ENCODE results near the gene MRM2. TPM values are rescaled to one million over a fixed set of nuclear protein-coding genes. Genes with fewer than 3 reads are reported as not detected.

The MRM2 gene
- polyA plus RNA-seq, 2 of the 4 experiments (the other 2 are of a cell fraction): 35.6 to 44.0 TPM

GRCh38 chr7:2199956-2200583, 41.9 kb downstream of the MRM2 start:
- ChIA-PET CTCF (interaction anchor here (3.2 kb wide), 1 partner anchor 9 kb away, joined by 13 read pairs; no protein-coding TSS in a partner anchor), POLR2A (no interaction called here)
- H3K9me3 ChIP-seq: peaks cover 7% of the 10 kb centered on the region
- TF ChIP-seq EP300 (IDR thresholded peaks at IDR 0.05) (no peak), USF2 (IDR thresholded peaks at IDR 0.05) (no peak)
- WGBS (ENCODE audit: missing lambda C conversion rate): 94% methylated on average over 23 of the region's 25 CpGs
- no peak overlapping the region for H3K27ac ChIP-seq
- H3K4me1 ChIP-seq: no peaks in the 10 kb centered on the region
- no peak for ATAC-seq
- no peak overlapping the region for H3K4me2 ChIP-seq
- DNase-seq (ENCODE audit: low read depth in 1 of 2, low spot score in 1 of 2): no peak
- FAIRE-seq: no peak
- no peak overlapping the region for H3K4me3 ChIP-seq

GRCh38 chr7:2199528-2199927, 42.5 kb downstream of the MRM2 start:
- FAIRE-seq: no peak
- CTCF ChIA-PET: interaction anchor here (3.2 kb wide), 1 partner anchor 10 kb away, joined by 13 read pairs; no protein-coding TSS in a partner anchor
- DNase-seq (ENCODE audit: low read depth in 1 of 2, low spot score in 1 of 2): no peak

More at GRCh38 chr7:2199528-2199927, 42.5 kb downstream of the MRM2 start:
- ATAC-seq: no peak
- POLR2A ChIA-PET: no interaction called here
- Histone ChIP-seq H3K4me2 (no peak overlapping the region), H3K4me1 (no peaks in the 10 kb centered on the region), H3K4me3 (no peak overlapping the region), H3K9me3 (peaks cover 7% of the 10 kb centered on the region), H3K27ac (no peak overlapping the region)
- TF ChIP-seq HOXB5 (CRISPR knock-in tag; IDR thresholded peaks at IDR 0.05) (no peak), CHD4 (IDR thresholded peaks at IDR 0.05; ENCODE audit: borderline replicate concordance) (no peak), CHD2 (IDR thresholded peaks at IDR 0.05; ENCODE audit: low read length, partially characterized antibody) (no peak), ZFP36 (IDR thresholded peaks at IDR 0.05; ENCODE audit: borderline replicate concordance, partially characterized antibody) (no peak), TP53 (CRISPR knock-in tag; IDR thresholded peaks at IDR 0.05) (no peak), BCL3 (IDR thresholded peaks at IDR 0.05) (no peak), JUNB (IDR thresholded peaks at IDR 0.05) (no peak), CBX2 (IDR thresholded peaks at IDR 0.05; ENCODE audit: borderline replicate concordance, low read depth) (no peak), MAFK (IDR thresholded peaks at IDR 0.05; ENCODE audit: partially characterized antibody) (no peak), NFE2L2 (conservative IDR thresholded peaks at IDR 0.05; ENCODE audit: low read length) (no peak), RAD21 (conservative IDR thresholded peaks at IDR 0.05 in 1 of 2, IDR thresholded peaks at IDR 0.05 in 1 of 2) (no peak), HES2 (IDR thresholded peaks at IDR 0.05) (no peak), HOXA7 (CRISPR knock-in tag; IDR thresholded peaks at IDR 0.05) (no peak), REST (IDR thresholded peaks at IDR 0.05) (no peak)
- WGBS (ENCODE audit: missing lambda C conversion rate): 95% methylated on average over 13 of the region's 16 CpGs

Measured in A549 (cell line).